Lower lobe of right lung (tissue), 2 donors: ENCODE measurements around the gene SART1. TPM values are rescaled to one million over a fixed set of nuclear protein-coding genes. Genes with fewer than 3 reads are reported as not detected.

Experiments
- ATAC-seq, 2 donors: fragments of 200-7000 bp; cut with Tn5 transposase; one replicate each; pipeline ENCODE4 v1.9.1; 2020 to 2022; ENCODE audit warnings: mild to moderate bottlenecking in 2 of 2, moderate library complexity in 2 of 2
- DNase-seq: peaks from one replicate; pipeline ENCODE4 v3.0.0-alpha.2; 2020
- H3K27ac ChIP-seq: fragments of 200-600 bp; one replicate; pipeline ENCODE4 v1.8.0; 2022
- H3K27me3 ChIP-seq: fragments of 200-600 bp; one replicate; pipeline ENCODE4 v1.8.0; 2022; ENCODE audit warnings: low read depth
- H3K36me3 ChIP-seq: fragments of 200-600 bp; one replicate; pipeline ENCODE4 v1.8.0; 2022; ENCODE audit warnings: mild to moderate bottlenecking
- H3K4me1 ChIP-seq: fragments of 200-600 bp; one replicate; pipeline ENCODE4 v1.8.0; 2022
- H3K4me3 ChIP-seq: fragments of 200-600 bp; one replicate; pipeline ENCODE4 v1.8.0; 2022; ENCODE audit warnings: mild to moderate bottlenecking
- H3K9me3 ChIP-seq: fragments of 200-600 bp; one replicate; pipeline ENCODE4 v1.8.0; 2022
- intact Hi-C: fragments of 100-400 bp; cut with DNase I; formaldehyde crosslinking; loops from one replicate; pipeline ENCODE4 v1.11.0; 2022
- total RNA-seq: library from RNA; stranded (reverse); fragmentation: NEBNext Ultra II Directional; extraction: Animal tissue kit (Norgen Biotek cat#: 25700); gene quantifications from one replicate; pipeline ENCODE4 v1.2.1, GENCODE V29; 2021
- TF ChIP-seq, protein P1 (sequence below): fragments of 200-600 bp; IDR thresholded peaks from one replicate; pipeline ENCODE4 v1.8.0; 2022; ENCODE audit warnings: antibody characterized with exemption, mild to moderate bottlenecking
- donor health status: DM: no; HTN: yes; CAD: no; lungs with severe emphysema.

Gene SART1
- total RNA-seq, 1 donor from 2014 or later, result 51.0 TPM

DNA sequence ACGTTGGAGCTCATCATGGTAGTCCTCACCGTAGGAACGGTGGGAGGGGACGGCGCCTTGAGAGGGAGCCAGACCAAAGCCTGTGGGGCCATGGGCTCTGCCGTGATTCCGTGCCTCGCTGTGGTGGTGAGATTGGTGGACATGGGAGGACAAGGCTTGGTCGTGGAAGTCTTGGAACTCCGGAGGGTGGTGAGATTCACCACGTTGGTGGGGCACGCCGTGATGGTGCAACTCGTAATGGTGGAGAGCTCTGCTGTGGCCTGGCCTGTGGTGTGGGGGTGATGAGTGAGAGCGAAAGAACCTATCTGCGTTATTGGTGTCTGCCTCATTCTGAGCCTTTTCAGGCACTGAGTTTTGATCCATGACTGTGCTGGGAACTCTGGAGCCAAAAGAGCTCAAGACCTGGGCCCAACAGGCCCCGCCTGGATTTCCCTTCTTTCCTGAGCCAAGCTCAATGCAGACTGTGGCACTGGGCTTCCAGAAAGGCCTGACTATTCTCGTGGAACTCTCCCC is 64.5 kb downstream of the SART1 start, which contains the start of gene CATSPER1:
TSS of gene CATSPER1 (minus strand) at position 463 of the 513 bp plus-strand sequence. CDS start at position 363, 100 bp downstream.
- intact Hi-C loops, result no loop called here
- ATAC-seq, result no peak
- Histone ChIP-seq H3K27ac (no peak within 1 kb of the TSS), H3K9me3 (no peaks in the 10 kb centered on the region), H3K4me3 (no peak within 1 kb of the TSS), H3K4me1 (peaks cover 18% of the 10 kb centered on the region), H3K27me3 (peaks cover 4% of the 10 kb centered on the region), H3K36me3 (no peaks in the 10 kb centered on the region)
- no peak for DNase-seq
- TF ChIP-seq, protein P1, sequence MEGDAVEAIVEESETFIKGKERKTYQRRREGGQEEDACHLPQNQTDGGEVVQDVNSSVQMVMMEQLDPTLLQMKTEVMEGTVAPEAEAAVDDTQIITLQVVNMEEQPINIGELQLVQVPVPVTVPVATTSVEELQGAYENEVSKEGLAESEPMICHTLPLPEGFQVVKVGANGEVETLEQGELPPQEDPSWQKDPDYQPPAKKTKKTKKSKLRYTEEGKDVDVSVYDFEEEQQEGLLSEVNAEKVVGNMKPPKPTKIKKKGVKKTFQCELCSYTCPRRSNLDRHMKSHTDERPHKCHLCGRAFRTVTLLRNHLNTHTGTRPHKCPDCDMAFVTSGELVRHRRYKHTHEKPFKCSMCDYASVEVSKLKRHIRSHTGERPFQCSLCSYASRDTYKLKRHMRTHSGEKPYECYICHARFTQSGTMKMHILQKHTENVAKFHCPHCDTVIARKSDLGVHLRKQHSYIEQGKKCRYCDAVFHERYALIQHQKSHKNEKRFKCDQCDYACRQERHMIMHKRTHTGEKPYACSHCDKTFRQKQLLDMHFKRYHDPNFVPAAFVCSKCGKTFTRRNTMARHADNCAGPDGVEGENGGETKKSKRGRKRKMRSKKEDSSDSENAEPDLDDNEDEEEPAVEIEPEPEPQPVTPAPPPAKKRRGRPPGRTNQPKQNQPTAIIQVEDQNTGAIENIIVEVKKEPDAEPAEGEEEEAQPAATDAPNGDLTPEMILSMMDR, result no peak

Other genes with a start within 250 kb of the SART1 start
- gene KAT5, start 249.5 kb upstream of the SART1 start, total RNA-seq, result 82.6 TPM
- gene RNASEH2C, start 240.9 kb upstream of the SART1 start, total RNA-seq, result 44.4 TPM
- 46.3 TPM for gene AP5B1, start 180.8 kb upstream of the SART1 start, total RNA-seq
- 0.89 TPM for gene OVOL1, start 174.7 kb upstream of the SART1 start, total RNA-seq
- gene SNX32, start 127.8 kb upstream of the SART1 start, total RNA-seq, result 0.47 TPM
- gene CFL1, start 103.6 kb upstream of the SART1 start, total RNA-seq, result 647 TPM
- gene MUS81, start 101.3 kb upstream of the SART1 start, total RNA-seq, result 52.8 TPM
- gene EFEMP2, start 88.9 kb upstream of the SART1 start, total RNA-seq, result 53.9 TPM
- 20.6 TPM for gene CTSW, start 81.9 kb upstream of the SART1 start, total RNA-seq
- 44.0 TPM for gene FIBP, start 73.3 kb upstream of the SART1 start, total RNA-seq
- gene CCDC85B, start 71.1 kb upstream of the SART1 start, total RNA-seq, result 28.6 TPM
- gene FOSL1, start 61.3 kb upstream of the SART1 start, total RNA-seq, result 2.2 TPM
- 36.5 TPM for gene C11orf68, start 42.7 kb upstream of the SART1 start, total RNA-seq
- gene DRAP1, start 42.3 kb upstream of the SART1 start, total RNA-seq, result 63.3 TPM
- not detected for gene TSGA10IP, start 16.3 kb upstream of the SART1 start, total RNA-seq
- 29.0 TPM for gene EIF1AD, start 40.4 kb downstream of the SART1 start, total RNA-seq
- 156 TPM for gene BANF1, start 40.8 kb downstream of the SART1 start, total RNA-seq
- 11.0 TPM for gene CST6, start 50.3 kb downstream of the SART1 start, total RNA-seq
- 3.6 TPM for gene CATSPER1, start 64.7 kb downstream of the SART1 start, total RNA-seq
- gene GAL3ST3, start 87.4 kb downstream of the SART1 start, total RNA-seq, result not detected
- 145 TPM for gene SF3B2, start 90.6 kb downstream of the SART1 start, total RNA-seq
- gene PACS1, start 108.5 kb downstream of the SART1 start, total RNA-seq, result 50.8 TPM